ENCODE measurements around the gene NAALAD2. TPM values are rescaled to one million over a fixed set of nuclear protein-coding genes. Genes with fewer than 3 reads are reported as not detected.

The NAALAD2 gene
- total and polyA plus RNA-seq, 2 of the 8 experiments (the other 6 are each of a cell fraction or from before 2014, with no cell fraction given) = 2.6 to 3.9 TPM

DNA sequence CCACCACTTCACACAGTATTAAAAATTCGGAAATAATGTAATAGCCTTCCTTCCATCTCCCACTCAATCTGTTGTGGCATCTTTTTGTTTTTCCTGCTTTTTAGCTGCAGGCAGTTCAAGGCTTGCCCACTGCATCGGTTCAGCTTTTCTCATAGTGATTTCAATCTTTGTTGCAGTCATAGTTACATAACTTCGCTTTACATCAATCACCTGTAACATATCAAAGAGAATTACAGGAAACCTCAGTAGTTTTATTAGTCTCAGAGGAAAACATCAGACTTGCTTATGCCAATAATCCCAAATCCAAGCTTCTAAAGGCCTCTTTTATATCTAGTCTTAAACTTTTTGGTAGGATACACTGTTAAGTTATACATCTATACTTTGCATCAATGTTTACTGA lies 67.9 kb downstream of the NAALAD2 start (continued):
- TF ChIP-seq SIN3A (conservative IDR thresholded peaks at IDR 0.05 in 1 of 2, IDR thresholded peaks at IDR 0.05 in 1 of 2; ENCODE audit: low read depth in 1 of 2, low read length in 2 of 2) (no peak), ZNF274 (IDR thresholded peaks at IDR 0.05; ENCODE audit: borderline replicate concordance, extremely low read depth, low read length) (no peak)
- TF ChIP-seq, protein P1, sequence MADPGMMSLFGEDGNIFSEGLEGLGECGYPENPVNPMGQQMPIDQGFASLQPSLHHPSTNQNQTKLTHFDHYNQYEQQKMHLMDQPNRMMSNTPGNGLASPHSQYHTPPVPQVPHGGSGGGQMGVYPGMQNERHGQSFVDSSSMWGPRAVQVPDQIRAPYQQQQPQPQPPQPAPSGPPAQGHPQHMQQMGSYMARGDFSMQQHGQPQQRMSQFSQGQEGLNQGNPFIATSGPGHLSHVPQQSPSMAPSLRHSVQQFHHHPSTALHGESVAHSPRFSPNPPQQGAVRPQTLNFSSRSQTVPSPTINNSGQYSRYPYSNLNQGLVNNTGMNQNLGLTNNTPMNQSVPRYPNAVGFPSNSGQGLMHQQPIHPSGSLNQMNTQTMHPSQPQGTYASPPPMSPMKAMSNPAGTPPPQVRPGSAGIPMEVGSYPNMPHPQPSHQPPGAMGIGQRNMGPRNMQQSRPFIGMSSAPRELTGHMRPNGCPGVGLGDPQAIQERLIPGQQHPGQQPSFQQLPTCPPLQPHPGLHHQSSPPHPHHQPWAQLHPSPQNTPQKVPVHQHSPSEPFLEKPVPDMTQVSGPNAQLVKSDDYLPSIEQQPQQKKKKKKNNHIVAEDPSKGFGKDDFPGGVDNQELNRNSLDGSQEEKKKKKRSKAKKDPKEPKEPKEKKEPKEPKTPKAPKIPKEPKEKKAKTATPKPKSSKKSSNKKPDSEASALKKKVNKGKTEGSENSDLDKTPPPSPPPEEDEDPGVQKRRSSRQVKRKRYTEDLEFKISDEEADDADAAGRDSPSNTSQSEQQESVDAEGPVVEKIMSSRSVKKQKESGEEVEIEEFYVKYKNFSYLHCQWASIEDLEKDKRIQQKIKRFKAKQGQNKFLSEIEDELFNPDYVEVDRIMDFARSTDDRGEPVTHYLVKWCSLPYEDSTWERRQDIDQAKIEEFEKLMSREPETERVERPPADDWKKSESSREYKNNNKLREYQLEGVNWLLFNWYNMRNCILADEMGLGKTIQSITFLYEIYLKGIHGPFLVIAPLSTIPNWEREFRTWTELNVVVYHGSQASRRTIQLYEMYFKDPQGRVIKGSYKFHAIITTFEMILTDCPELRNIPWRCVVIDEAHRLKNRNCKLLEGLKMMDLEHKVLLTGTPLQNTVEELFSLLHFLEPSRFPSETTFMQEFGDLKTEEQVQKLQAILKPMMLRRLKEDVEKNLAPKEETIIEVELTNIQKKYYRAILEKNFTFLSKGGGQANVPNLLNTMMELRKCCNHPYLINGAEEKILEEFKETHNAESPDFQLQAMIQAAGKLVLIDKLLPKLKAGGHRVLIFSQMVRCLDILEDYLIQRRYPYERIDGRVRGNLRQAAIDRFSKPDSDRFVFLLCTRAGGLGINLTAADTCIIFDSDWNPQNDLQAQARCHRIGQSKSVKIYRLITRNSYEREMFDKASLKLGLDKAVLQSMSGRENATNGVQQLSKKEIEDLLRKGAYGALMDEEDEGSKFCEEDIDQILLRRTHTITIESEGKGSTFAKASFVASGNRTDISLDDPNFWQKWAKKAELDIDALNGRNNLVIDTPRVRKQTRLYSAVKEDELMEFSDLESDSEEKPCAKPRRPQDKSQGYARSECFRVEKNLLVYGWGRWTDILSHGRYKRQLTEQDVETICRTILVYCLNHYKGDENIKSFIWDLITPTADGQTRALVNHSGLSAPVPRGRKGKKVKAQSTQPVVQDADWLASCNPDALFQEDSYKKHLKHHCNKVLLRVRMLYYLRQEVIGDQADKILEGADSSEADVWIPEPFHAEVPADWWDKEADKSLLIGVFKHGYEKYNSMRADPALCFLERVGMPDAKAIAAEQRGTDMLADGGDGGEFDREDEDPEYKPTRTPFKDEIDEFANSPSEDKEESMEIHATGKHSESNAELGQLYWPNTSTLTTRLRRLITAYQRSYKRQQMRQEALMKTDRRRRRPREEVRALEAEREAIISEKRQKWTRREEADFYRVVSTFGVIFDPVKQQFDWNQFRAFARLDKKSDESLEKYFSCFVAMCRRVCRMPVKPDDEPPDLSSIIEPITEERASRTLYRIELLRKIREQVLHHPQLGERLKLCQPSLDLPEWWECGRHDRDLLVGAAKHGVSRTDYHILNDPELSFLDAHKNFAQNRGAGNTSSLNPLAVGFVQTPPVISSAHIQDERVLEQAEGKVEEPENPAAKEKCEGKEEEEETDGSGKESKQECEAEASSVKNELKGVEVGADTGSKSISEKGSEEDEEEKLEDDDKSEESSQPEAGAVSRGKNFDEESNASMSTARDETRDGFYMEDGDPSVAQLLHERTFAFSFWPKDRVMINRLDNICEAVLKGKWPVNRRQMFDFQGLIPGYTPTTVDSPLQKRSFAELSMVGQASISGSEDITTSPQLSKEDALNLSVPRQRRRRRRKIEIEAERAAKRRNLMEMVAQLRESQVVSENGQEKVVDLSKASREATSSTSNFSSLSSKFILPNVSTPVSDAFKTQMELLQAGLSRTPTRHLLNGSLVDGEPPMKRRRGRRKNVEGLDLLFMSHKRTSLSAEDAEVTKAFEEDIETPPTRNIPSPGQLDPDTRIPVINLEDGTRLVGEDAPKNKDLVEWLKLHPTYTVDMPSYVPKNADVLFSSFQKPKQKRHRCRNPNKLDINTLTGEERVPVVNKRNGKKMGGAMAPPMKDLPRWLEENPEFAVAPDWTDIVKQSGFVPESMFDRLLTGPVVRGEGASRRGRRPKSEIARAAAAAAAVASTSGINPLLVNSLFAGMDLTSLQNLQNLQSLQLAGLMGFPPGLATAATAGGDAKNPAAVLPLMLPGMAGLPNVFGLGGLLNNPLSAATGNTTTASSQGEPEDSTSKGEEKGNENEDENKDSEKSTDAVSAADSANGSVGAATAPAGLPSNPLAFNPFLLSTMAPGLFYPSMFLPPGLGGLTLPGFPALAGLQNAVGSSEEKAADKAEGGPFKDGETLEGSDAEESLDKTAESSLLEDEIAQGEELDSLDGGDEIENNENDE (IDR thresholded peaks at IDR 0.05; ENCODE audit: insufficient replicate concordance, low read length) = no peak
